PC-3 (cell line): ENCODE results near the gene PEAK3. TPM values are rescaled to one million over a fixed set of nuclear protein-coding genes. Genes with fewer than 3 reads are reported as not detected.

Source experiments
- ATAC-seq: fragments of 200-7000 bp; cut with Tn5 transposase; 2 replicates; pipeline ENCODE4 v1.9.1; 2020; ENCODE audit warnings: mild to moderate bottlenecking, moderate library complexity
- BruUV-seq: library from RNA; stranded (reverse); fragments of 400-500 nt; replicated peaks from 2 replicates; lab custom pipeline; 2021; lab: Mats Ljungman, UMichigan
- CTCF ChIA-PET: fragments of 300-600 bp; sonication (Branson Sonifier 250); formaldehyde crosslinking; loops from one replicate; lab custom pipeline; 2022; ENCODE audit warnings: antibody characterized with exemption; lab: Charles Lee
- POLR2A ChIA-PET: fragments of 300-600 bp; sonication (Branson Sonifier 250); formaldehyde crosslinking; loops from one replicate; lab custom pipeline; 2022; ENCODE audit warnings: antibody characterized with exemption; ENCODE audit not compliant: unreplicated experiment; lab: Charles Lee
- DNase-seq: peaks from one replicate; pipeline ENCODE4 v3.0.0-alpha.2; 2015
- H2AFZ ChIP-seq: fragments of 300-600 bp; sonication (generic); 2 replicates; pipeline ENCODE4 v1.6.0; 2016; ENCODE audit warnings: antibody characterized with exemption, low read length
- H3F3A ChIP-seq: fragments of 300-600 bp; sonication (generic); one replicate; pipeline ENCODE4 v1.6.0; 2017; ENCODE audit warnings: antibody characterized with exemption, low read length, control low read depth, mild to moderate bottlenecking; ENCODE audit not compliant: unreplicated experiment
- H3K27ac ChIP-seq: fragments of 300-600 bp; sonication (generic); 2 replicates; pipeline ENCODE4 v1.5.1; 2016; ENCODE audit warnings: mild to moderate bottlenecking, low read length
- H3K27me3 ChIP-seq: fragments of 300-600 bp; sonication (generic); 2 replicates; pipeline ENCODE4 v1.6.1; 2016; ENCODE audit warnings: low read length, mixed read lengths
- H3K36me3 ChIP-seq: fragments of 300-600 bp; sonication (generic); 2 replicates; pipeline ENCODE4 v1.6.1; 2016; ENCODE audit warnings: low read depth, mixed run types, low read length, mixed read lengths
- H3K4me1 ChIP-seq: fragments of 300-600 bp; sonication (generic); 2 replicates; pipeline ENCODE4 v1.5.1; 2016; ENCODE audit warnings: low read length; ENCODE audit not compliant: insufficient read depth
- H3K4me2 ChIP-seq: fragments of 300-600 bp; sonication (generic); 2 replicates; pipeline ENCODE4 v1.6.0; 2016; ENCODE audit warnings: low read length
- H3K4me3 ChIP-seq: fragments of 300-600 bp; sonication (generic); 2 replicates; pipeline ENCODE4 v1.5.1; 2016; ENCODE audit warnings: mild to moderate bottlenecking, low read length, mixed read lengths
- H3K79me2 ChIP-seq: fragments of 300-600 bp; sonication (generic); 2 replicates; pipeline ENCODE4 v1.6.1; 2017; ENCODE audit warnings: low read length, mixed read lengths
- H3K9ac ChIP-seq: fragments of 300-600 bp; sonication (generic); 2 replicates; pipeline ENCODE4 v1.6.0; 2016; ENCODE audit warnings: mild to moderate bottlenecking, low read length
- H3K9me2 ChIP-seq: fragments of 300-600 bp; sonication (generic); replicated peaks from 2 replicates; pipeline ENCODE4 v1.6.1; 2016; ENCODE audit warnings: mixed run types, low read length, mixed read lengths
- H3K9me3 ChIP-seq: fragments of 300-600 bp; sonication (generic); 2 replicates; pipeline ENCODE4 v1.6.1; 2016; ENCODE audit warnings: low read length, mixed read lengths
- H4K20me1 ChIP-seq: fragments of 300-600 bp; sonication (generic); 2 replicates; pipeline ENCODE4 v1.6.1; 2016; ENCODE audit warnings: low read length, mixed read lengths
- EZH2 ChIP-seq: fragments of 300-600 bp; sonication (generic); IDR thresholded peaks from one replicate; pipeline ENCODE4 v1.6.1; 2017; ENCODE audit warnings: antibody characterized with exemption, mild to moderate bottlenecking, low read length; ENCODE audit not compliant: unreplicated experiment
- EZH2phosphoT487 ChIP-seq: fragments of 300-600 bp; sonication (generic); IDR thresholded peaks from 2 replicates; pipeline ENCODE4 v1.6.1; 2018; ENCODE audit warnings: mild to moderate bottlenecking, antibody characterized with exemption, low read length, borderline replicate concordance
- intact Hi-C: fragments of 100-400 bp; cut with micrococcal nuclease; formaldehyde crosslinking; loops from 2 replicates; pipeline ENCODE4 v1.9.0; 2023
- total RNA-seq: library from RNA; depleted of rRNA; stranded (reverse); fragments of >200 nt; gene quantifications from 2 replicates; pipeline ENCODE4 v1.2.3, GENCODE V29; 2014
- TF ChIP-seq, protein P1 (sequence below): fragments of 300-600 bp; sonication (generic); conservative IDR thresholded peaks from 2 replicates; pipeline ENCODE4 v1.5.1; 2017; ENCODE audit warnings: antibody characterized with exemption, low read depth, mild to moderate bottlenecking, low read length

PEAK3 gene
- total RNA-seq, 1 experiment from 2014 or later: not detected

DNA sequence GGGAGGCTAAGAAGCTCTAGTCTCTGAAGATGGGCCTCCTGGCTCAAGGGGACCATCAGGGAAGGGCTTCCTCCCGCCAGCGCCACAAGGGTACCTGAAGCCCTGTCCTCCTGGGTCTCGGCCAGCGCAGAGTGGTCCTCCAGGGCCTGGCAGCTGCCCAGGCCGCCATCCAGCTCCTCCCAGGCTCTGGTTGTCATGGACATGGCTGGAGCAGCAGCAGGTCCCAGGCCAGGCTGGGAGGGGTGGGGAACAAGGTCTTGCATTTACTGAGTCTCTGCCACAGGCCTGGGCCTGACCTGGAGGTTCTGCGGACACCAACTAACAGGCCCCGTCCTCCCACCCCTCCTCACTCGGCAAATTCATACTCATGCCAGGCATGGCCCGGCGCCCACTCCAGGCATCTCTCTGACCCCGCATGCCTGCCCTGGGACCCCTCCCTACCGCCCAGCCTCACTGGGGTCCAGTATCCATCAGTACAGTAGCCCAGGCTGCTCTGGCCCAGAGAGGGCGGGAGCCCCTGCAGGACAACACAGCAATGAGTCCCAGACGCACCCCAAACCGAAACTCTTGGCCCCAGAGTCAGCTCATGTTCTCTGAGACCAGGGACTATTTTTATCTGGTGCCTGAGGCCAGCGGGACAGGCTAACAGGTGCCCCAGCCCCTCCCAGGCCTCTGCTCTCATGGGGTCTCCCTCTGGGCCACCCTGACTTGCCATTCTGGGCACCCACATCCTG is 26.7 kb downstream of the PEAK3 start:
- peaks cover 4% of the 10 kb centered on the region; the same call in 1 of the 2 replicates for H3K4me1 ChIP-seq
- BruUV-seq: no TSS peak
- intact Hi-C loops: no loop called here
- ChIA-PET CTCF (no interaction called here), POLR2A (no interaction called here)
- no peaks in the 10 kb centered on the region for H3K9me2 ChIP-seq
- H3K36me3 ChIP-seq: no peaks in the 10 kb centered on the region
- no peak overlapping the region for H3K4me2 ChIP-seq
- H3F3A ChIP-seq: no peaks in the 10 kb centered on the region
- H3K27ac ChIP-seq: no peak overlapping the region
- H3K9ac ChIP-seq: no peak overlapping the region
- no peaks in the 10 kb centered on the region for H3K79me2 ChIP-seq
- ATAC-seq (no peak), DNase-seq (no peak)
- no peak overlapping the region for H3K4me3 ChIP-seq
- no peaks in the 10 kb centered on the region for H3K9me3 ChIP-seq
- no peak overlapping the region for H2AFZ ChIP-seq
- H3K27me3 ChIP-seq: no peaks in the 10 kb centered on the region
- no peak for TF ChIP-seq EZH2
- TF ChIP-seq EZH2phosphoT487: no peak
- TF ChIP-seq, protein P1, sequence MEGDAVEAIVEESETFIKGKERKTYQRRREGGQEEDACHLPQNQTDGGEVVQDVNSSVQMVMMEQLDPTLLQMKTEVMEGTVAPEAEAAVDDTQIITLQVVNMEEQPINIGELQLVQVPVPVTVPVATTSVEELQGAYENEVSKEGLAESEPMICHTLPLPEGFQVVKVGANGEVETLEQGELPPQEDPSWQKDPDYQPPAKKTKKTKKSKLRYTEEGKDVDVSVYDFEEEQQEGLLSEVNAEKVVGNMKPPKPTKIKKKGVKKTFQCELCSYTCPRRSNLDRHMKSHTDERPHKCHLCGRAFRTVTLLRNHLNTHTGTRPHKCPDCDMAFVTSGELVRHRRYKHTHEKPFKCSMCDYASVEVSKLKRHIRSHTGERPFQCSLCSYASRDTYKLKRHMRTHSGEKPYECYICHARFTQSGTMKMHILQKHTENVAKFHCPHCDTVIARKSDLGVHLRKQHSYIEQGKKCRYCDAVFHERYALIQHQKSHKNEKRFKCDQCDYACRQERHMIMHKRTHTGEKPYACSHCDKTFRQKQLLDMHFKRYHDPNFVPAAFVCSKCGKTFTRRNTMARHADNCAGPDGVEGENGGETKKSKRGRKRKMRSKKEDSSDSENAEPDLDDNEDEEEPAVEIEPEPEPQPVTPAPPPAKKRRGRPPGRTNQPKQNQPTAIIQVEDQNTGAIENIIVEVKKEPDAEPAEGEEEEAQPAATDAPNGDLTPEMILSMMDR: no peak
- H4K20me1 ChIP-seq: no peaks in the 10 kb centered on the region

DNA sequence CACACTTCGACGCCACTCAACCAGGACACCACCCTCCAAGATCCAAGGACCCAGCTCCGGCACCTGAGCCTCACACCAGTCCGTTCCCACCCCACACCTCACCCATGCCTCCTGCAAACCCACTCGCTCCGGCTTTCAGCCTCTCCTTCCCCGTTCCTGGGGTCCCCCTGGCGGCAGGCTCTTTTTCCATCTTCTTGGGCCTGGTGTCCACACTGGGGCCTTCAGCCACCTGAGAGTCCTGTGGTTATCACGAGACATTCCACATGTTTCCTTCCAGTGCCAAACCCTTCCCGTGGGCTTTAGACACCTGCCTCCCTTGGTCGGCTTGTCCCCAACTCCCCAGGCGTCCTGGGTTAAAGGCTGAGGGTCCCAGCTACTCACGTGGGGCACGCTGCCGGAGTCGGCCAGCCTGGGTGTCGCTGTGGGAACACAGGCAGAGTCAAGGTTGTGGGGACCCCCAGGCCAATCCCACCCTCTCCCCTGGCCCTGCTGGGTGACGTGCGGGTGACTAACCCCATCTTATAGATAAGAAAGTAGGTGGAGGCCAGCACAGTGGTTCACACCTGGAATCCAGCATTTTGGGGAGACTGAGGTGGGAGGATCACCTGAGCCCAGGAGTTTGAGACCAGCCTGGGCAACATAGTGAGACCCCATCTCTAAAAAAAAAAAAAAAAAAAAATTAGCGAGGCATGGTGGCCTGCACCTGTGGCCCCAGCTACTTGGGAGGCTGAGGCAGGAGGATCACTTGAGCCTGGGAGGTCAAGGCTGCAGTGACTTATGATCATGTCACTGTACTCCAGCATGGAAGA is 27.7 kb downstream of the PEAK3 start:
- Histone ChIP-seq H3K36me3 (no peaks in the 10 kb centered on the region), H3K9me3 (no peaks in the 10 kb centered on the region), H2AFZ (no peak overlapping the region), H3K27me3 (no peaks in the 10 kb centered on the region), H3K79me2 (no peaks in the 10 kb centered on the region), H3K9ac (no peak overlapping the region), H3K9me2 (no peaks in the 10 kb centered on the region), H3F3A (no peaks in the 10 kb centered on the region), H3K27ac (no peak overlapping the region), H3K4me1 (no peaks in the 10 kb centered on the region), H3K4me3 (no peak overlapping the region), H3K4me2 (no peak overlapping the region), H4K20me1 (no peaks in the 10 kb centered on the region)
- no peak for DNase-seq
- intact Hi-C loops: no loop called here
- ChIA-PET POLR2A (no interaction called here), CTCF (no interaction called here)
- BruUV-seq: no TSS peak
- no peak for TF ChIP-seq EZH2phosphoT487
- TF ChIP-seq, protein P1: no peak
- no peak for TF ChIP-seq EZH2
- no peak for ATAC-seq
